ENCODE data around the gene SLITRK1. TPM values are rescaled to one million over a fixed set of nuclear protein-coding genes. Genes with fewer than 3 reads are reported as not detected.

The SLITRK1 gene
- total RNA-seq, 3 donors from 2014 or later, result 0.06 TPM; not detected in 2

GRCh38 chr13:83906240-83906820 lies 24.1 kb upstream of the SLITRK1 start:
- H3K9me3 ChIP-seq, result peaks cover 29% of the 10 kb centered on the region
- DNase-seq, result no peak
- no peak for ATAC-seq
- TF ChIP-seq, protein P1, sequence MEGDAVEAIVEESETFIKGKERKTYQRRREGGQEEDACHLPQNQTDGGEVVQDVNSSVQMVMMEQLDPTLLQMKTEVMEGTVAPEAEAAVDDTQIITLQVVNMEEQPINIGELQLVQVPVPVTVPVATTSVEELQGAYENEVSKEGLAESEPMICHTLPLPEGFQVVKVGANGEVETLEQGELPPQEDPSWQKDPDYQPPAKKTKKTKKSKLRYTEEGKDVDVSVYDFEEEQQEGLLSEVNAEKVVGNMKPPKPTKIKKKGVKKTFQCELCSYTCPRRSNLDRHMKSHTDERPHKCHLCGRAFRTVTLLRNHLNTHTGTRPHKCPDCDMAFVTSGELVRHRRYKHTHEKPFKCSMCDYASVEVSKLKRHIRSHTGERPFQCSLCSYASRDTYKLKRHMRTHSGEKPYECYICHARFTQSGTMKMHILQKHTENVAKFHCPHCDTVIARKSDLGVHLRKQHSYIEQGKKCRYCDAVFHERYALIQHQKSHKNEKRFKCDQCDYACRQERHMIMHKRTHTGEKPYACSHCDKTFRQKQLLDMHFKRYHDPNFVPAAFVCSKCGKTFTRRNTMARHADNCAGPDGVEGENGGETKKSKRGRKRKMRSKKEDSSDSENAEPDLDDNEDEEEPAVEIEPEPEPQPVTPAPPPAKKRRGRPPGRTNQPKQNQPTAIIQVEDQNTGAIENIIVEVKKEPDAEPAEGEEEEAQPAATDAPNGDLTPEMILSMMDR (IDR thresholded peaks at IDR 0.05), result no peak
- no peaks in the 10 kb centered on the region for H3K36me3 ChIP-seq (ENCODE audit: low read depth)
- intact Hi-C loops (cut with DNase I, micrococcal nuclease), result no loop called here
- no peaks in the 10 kb centered on the region for H3K4me1 ChIP-seq (ENCODE audit: low read depth)
- H3K4me3 ChIP-seq, result no peak overlapping the region

GRCh38 chr13:83905641-83906040 lies 23.4 kb upstream of the SLITRK1 start:
- no peak overlapping the region for H3K4me3 ChIP-seq
- ATAC-seq (no peak), DNase-seq (no peak)
- peaks cover 29% of the 10 kb centered on the region for H3K9me3 ChIP-seq
- TF ChIP-seq, protein P1 (IDR thresholded peaks at IDR 0.05), result no peak
- H3K4me1 ChIP-seq (ENCODE audit: low read depth), result no peaks in the 10 kb centered on the region
- intact Hi-C loops (cut with DNase I, micrococcal nuclease), result no loop called here
- H3K36me3 ChIP-seq (ENCODE audit: low read depth), result no peaks in the 10 kb centered on the region

- no peak for ATAC-seq
- Histone ChIP-seq H3K4me1 (ENCODE audit: low read depth) (no peaks in the 10 kb centered on the region), H3K36me3 (ENCODE audit: low read depth) (no peaks in the 10 kb centered on the region), H3K4me3 (no peak overlapping the region), H3K9me3 (peaks cover 13% of the 10 kb centered on the region)
- intact Hi-C loops (cut with DNase I, micrococcal nuclease), result no loop called here
- TF ChIP-seq, protein P1 (IDR thresholded peaks at IDR 0.05), result no peak
- no peak for DNase-seq
Observed at GRCh38 chr13:83895994-83896580, 13.8 kb upstream of the SLITRK1 start.

- TF ChIP-seq, protein P1 (IDR thresholded peaks at IDR 0.05), result no peak
- DNase-seq (no peak), ATAC-seq (no peak)
- no peaks in the 10 kb centered on the region for H3K4me1 ChIP-seq (ENCODE audit: low read depth)
- intact Hi-C loops (cut with DNase I, micrococcal nuclease), result no loop called here
- H3K36me3 ChIP-seq (ENCODE audit: low read depth), result no peaks in the 10 kb centered on the region
- H3K4me3 ChIP-seq, result no peak overlapping the region
- H3K9me3 ChIP-seq, result peaks cover 9% of the 10 kb centered on the region
Observed at GRCh38 chr13:83890358-83890757, 8.1 kb upstream of the SLITRK1 start.

GRCh38 chr13:83884141-83884540 lies 1.9 kb upstream of the SLITRK1 start:
- TF ChIP-seq, protein P1 (IDR thresholded peaks at IDR 0.05), result no peak
- DNase-seq (no peak), ATAC-seq (no peak)
- no peaks in the 10 kb centered on the region for H3K36me3 ChIP-seq (ENCODE audit: low read depth)
- peaks cover 17% of the 10 kb centered on the region for H3K9me3 ChIP-seq
- H3K4me3 ChIP-seq, result no peak overlapping the region
- H3K4me1 ChIP-seq (ENCODE audit: low read depth), result no peaks in the 10 kb centered on the region
- intact Hi-C loops (cut with DNase I, micrococcal nuclease), result no loop called here
